ENCODE measurements around the gene SELENON. TPM values are rescaled to one million over a fixed set of nuclear protein-coding genes. Genes with fewer than 3 reads are reported as not detected.

Gene SELENON
- total and polyA plus RNA-seq, 8 donors = 1.7 to 81.1 (median 20.0) TPM

- no peaks in the 10 kb centered on the region for H3K9me3 ChIP-seq
- WGBS, 5 donors = 88 to 100% (median 93%) methylated on average over 2 of the region's 2 CpGs
- intact Hi-C loops (cut with DNase I; ENCODE audit: low total_unique reads) = no loop called here
- no peaks in the 10 kb centered on the region for H3K27me3 ChIP-seq
- peaks cover 0 to 17% (median 6%) of the 10 kb centered on the region in 4 donors for H3K36me3 ChIP-seq
- H3K27ac ChIP-seq = no peak overlapping the region
- H3K4me1 ChIP-seq = peaks cover 44 to 65% (median 52%) of the 10 kb centered on the region in 4 donors
- TF ChIP-seq CTCF (IDR thresholded peaks at IDR 0.05) = no peak
- no peak for TF ChIP-seq POLR2A (IDR thresholded peaks at IDR 0.05)
- no peak for TF ChIP-seq POLR2AphosphoS5 (IDR thresholded peaks at IDR 0.05)
- TF ChIP-seq EP300 (IDR thresholded peaks at IDR 0.05) = no peak
- no peak for DNase-seq
- H3K4me3 ChIP-seq = no peak overlapping the region
Observed at GRCh38 chr1:25768999-25769398, 31.0 kb upstream of the SELENON start.

GRCh38 chr1:25769625-25770383 lies 30.2 kb upstream of the SELENON start:
- DNase-seq = no peak
- no peak for TF ChIP-seq CTCF (IDR thresholded peaks at IDR 0.05)
- TF ChIP-seq EP300 (IDR thresholded peaks at IDR 0.05) = no peak
- TF ChIP-seq POLR2A (IDR thresholded peaks at IDR 0.05) = no peak
- TF ChIP-seq POLR2AphosphoS5 (IDR thresholded peaks at IDR 0.05) = no peak
- H3K36me3 ChIP-seq = peaks cover 0 to 15% (median 3%) of the 10 kb centered on the region in 4 donors
- H3K9me3 ChIP-seq = no peaks in the 10 kb centered on the region
- intact Hi-C loops (cut with DNase I; ENCODE audit: low total_unique reads) = no loop called here
- H3K27ac ChIP-seq = peak overlapping the region in 4 of 5 donors; percentile 35 to 83 (median 82)
- no peak overlapping the region for H3K4me3 ChIP-seq
- H3K27me3 ChIP-seq = no peaks in the 10 kb centered on the region
- H3K4me1 ChIP-seq = peaks cover 51 to 73% (median 60%) of the 10 kb centered on the region in 4 donors
- 90 to 94% (median 93%) methylated on average over 21 to 27 of the region's 27 CpGs for WGBS, 5 donors

GRCh38 chr1:25770541-25771220 lies 29.3 kb upstream of the SELENON start:
- no peak overlapping the region for H3K4me3 ChIP-seq
- H3K27me3 ChIP-seq = no peaks in the 10 kb centered on the region
- intact Hi-C loops (cut with DNase I; ENCODE audit: low total_unique reads) = no loop called here
- WGBS, 5 donors = 71 to 80% (median 77%) methylated on average over 13 to 14 of the region's 14 CpGs
- peaks cover 0 to 15% (median 3%) of the 10 kb centered on the region in 4 donors for H3K36me3 ChIP-seq
- no peaks in the 10 kb centered on the region for H3K9me3 ChIP-seq
- H3K27ac ChIP-seq = peak overlapping the region; percentile 48 to 83 (median 82)
- peaks cover 60 to 76% (median 68%) of the 10 kb centered on the region in 4 donors for H3K4me1 ChIP-seq
- DNase-seq = no peak
- TF ChIP-seq EP300 (IDR thresholded peaks at IDR 0.05) (no peak), CTCF (IDR thresholded peaks at IDR 0.05) (no peak), POLR2AphosphoS5 (IDR thresholded peaks at IDR 0.05) (no peak), POLR2A (IDR thresholded peaks at IDR 0.05) (no peak)

GRCh38 chr1:25771221-25772114 lies 28.5 kb upstream of the SELENON start:
- 28 to 44% (median 36%) methylated on average over 31 to 34 of the region's 34 CpGs for WGBS, 5 donors
- Histone ChIP-seq H3K4me1 (peaks cover 56 to 72% (median 66%) of the 10 kb centered on the region in 4 donors), H3K27me3 (no peaks in the 10 kb centered on the region), H3K36me3 (peaks cover 0 to 15% (median 3%) of the 10 kb centered on the region in 4 donors), H3K4me3 (no peak overlapping the region), H3K9me3 (no peaks in the 10 kb centered on the region), H3K27ac (peak overlapping the region; percentile 75 to 83 (median 82))
- peak; percentile 80 to 87 for DNase-seq
- intact Hi-C loops (cut with DNase I; ENCODE audit: low total_unique reads) = no loop called here
- TF ChIP-seq POLR2AphosphoS5 (IDR thresholded peaks at IDR 0.05) = no peak
- TF ChIP-seq EP300 (IDR thresholded peaks at IDR 0.05) = no peak
- TF ChIP-seq POLR2A (IDR thresholded peaks at IDR 0.05) = no peak
- no peak for TF ChIP-seq CTCF (IDR thresholded peaks at IDR 0.05)
